Mesendoderm (in vitro differentiated cells): ENCODE results near the gene IQUB. TPM values are rescaled to one million over a fixed set of nuclear protein-coding genes. Genes with fewer than 3 reads are reported as not detected.
"Not testable (repeated sequence)": the region's sequence is repeated elsewhere in the genome, so short reads cannot be mapped to it uniquely, and the experiment has no call there.

Source experiments
- DNase-seq: peaks from one replicate; pipeline ENCODE4 v3.0.0; 2013
- H2AK5ac ChIP-seq: 2 replicates; pipeline ENCODE4 v1.6.1; 2013; ENCODE audit warnings: low read length, inconsistent platforms
- H2BK120ac ChIP-seq: 2 replicates; pipeline ENCODE4 v1.6.1; 2013; ENCODE audit warnings: low read depth, mild to moderate bottlenecking, low read length, moderate library complexity, mixed read lengths
- H2BK15ac ChIP-seq: replicated peaks from 2 replicates; pipeline ENCODE4 v1.6.1; 2013; ENCODE audit warnings: low read depth, mild to moderate bottlenecking, moderate library complexity
- H2BK5ac ChIP-seq: 2 replicates; pipeline ENCODE4 v1.6.1; 2013; ENCODE audit warnings: low read length, inconsistent platforms
- H3K18ac ChIP-seq: 2 replicates; pipeline ENCODE4 v1.6.1; 2013; ENCODE audit warnings: mild to moderate bottlenecking, low read length, mixed read lengths
- H3K23ac ChIP-seq: one replicate; pipeline ENCODE4 v1.6.1; 2013; ENCODE audit warnings: low read length
- H3K27ac ChIP-seq: 2 replicates; pipeline ENCODE4 v1.5.1; 2013; ENCODE audit warnings: low read depth, mild to moderate bottlenecking, inconsistent platforms, low read length, moderate library complexity
- H3K27me3 ChIP-seq: 2 replicates; pipeline ENCODE4 v1.6.1; 2013; ENCODE audit warnings: low read length, control low read depth, mild to moderate bottlenecking, inconsistent platforms; ENCODE audit not compliant: insufficient read depth, poor library complexity
- H3K36me3 ChIP-seq: 2 replicates; pipeline ENCODE4 v1.6.1; 2013; ENCODE audit warnings: low read length, inconsistent platforms; ENCODE audit not compliant: control insufficient read depth, insufficient read depth
- H3K4ac ChIP-seq: one replicate; pipeline ENCODE4 v1.6.1; 2013; ENCODE audit warnings: low read depth, mild to moderate bottlenecking, low read length, moderate library complexity
- H3K4me1 ChIP-seq: 2 replicates; pipeline ENCODE4 v1.6.1; 2013; ENCODE audit warnings: low read depth, low read length, inconsistent platforms; ENCODE audit not compliant: control insufficient read depth
- H3K4me2 ChIP-seq: 2 replicates; pipeline ENCODE4 v1.6.1; 2013; ENCODE audit warnings: low read length
- H3K4me3 ChIP-seq: 2 replicates; pipeline ENCODE4 v1.5.1; 2013; ENCODE audit warnings: mild to moderate bottlenecking, low read length
- H3K56ac ChIP-seq: one replicate; pipeline ENCODE4 v1.6.1; 2013; ENCODE audit warnings: low read length
- H3K79me1 ChIP-seq: 2 replicates; pipeline ENCODE4 v1.6.1; 2013; ENCODE audit warnings: low read length, inconsistent platforms
- H3K79me2 ChIP-seq: 2 replicates; pipeline ENCODE4 v1.6.1; 2013; ENCODE audit warnings: mild to moderate bottlenecking, low read length; ENCODE audit not compliant: control insufficient read depth, insufficient read depth
- H3K9ac ChIP-seq: 2 replicates; pipeline ENCODE4 v1.6.1; 2013; ENCODE audit warnings: low read length, inconsistent platforms
- H4K5ac ChIP-seq: one replicate; pipeline ENCODE4 v1.6.1; 2013; ENCODE audit warnings: low read length
- H4K8ac ChIP-seq: one replicate; pipeline ENCODE4 v1.6.1; 2013; ENCODE audit warnings: low read depth, mild to moderate bottlenecking, control low read depth, low read length, moderate library complexity
- WGBS: extraction: QIAGEN DNeasy Blood & Tissue Kit; methylation state at CpG from one replicate; pipeline ENCODE4 v1.1.7; 2013; ENCODE audit warnings: low lambda C conversion rate, missing lambda C conversion rate; ENCODE audit not compliant: insufficient coverage; ENCODE audit errors: extremely low coverage; 5-methylcytosine and 5-hydroxymethylcytosine counted together
- small RNA-seq: library from polyadenylated mRNA; stranded (forward); fragments of <200 nt; extraction: miRNeasy Mini kit (QIAGEN cat#:217004); gene quantifications from one replicate; pipeline ENCODE3, GENCODE V24; 2013; ENCODE audit not compliant: insufficient read depth

The IQUB gene

DNA sequence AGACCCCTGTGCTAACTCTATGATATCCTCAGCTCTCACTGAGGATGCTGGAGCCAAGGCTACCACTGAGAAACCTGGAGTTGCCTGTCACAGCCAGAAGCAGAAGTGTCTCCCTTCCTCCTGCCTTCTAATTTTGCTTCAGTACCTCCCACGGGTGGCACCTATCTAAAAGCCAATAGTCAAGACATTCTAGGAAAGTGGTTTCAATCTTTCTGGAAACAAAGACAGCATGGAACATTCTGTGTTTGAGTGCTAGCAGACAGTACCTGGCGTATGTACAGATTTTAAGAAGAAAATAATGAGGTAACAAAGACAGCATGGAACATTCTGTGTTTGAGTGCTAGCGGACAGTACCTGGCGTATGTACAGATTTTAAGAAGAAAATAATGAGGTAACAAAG lies 126.4 kb downstream of the IQUB start:
- not testable (repeated sequence) for H4K5ac ChIP-seq, H3K9ac ChIP-seq, H3K27ac ChIP-seq, H2AK5ac ChIP-seq, H2BK5ac ChIP-seq, DNase-seq, H3K56ac ChIP-seq, H3K27me3 ChIP-seq, H2BK120ac ChIP-seq, H3K4me3 ChIP-seq, H3K4me1 ChIP-seq, H3K23ac ChIP-seq, H3K79me1 ChIP-seq, H3K79me2 ChIP-seq, H2BK15ac ChIP-seq, H3K4ac ChIP-seq, H4K8ac ChIP-seq, H3K36me3 ChIP-seq, H3K18ac ChIP-seq, H3K4me2 ChIP-seq
- no CpG with 5 or more reads among the region's 4 CpGs for WGBS

Small RNA genes within 50 kb of the gene (small RNA-seq; reads per million reads assigned to genes)
- gene RNU6-296P = not detected
